Activated CD4-positive, alpha-beta T cell treated with anti-CD3 and anti-CD28 coated beads for 48 hours (primary cell): ENCODE results near the gene TMEM170A.
"Not testable (repeated sequence)": the region's sequence is repeated elsewhere in the genome, so short reads cannot be mapped to it uniquely, and the experiment has no call there.

Source experiments
- DNase-seq: peaks from one replicate; pipeline ENCODE4 v3.0.0-alpha.2; 2020

The TMEM170A gene

GRCh38 chr16:75464122-75464918 lies at the start of gene TMEM170A:
TMEM170A (minus strand) TSS chr16:75464689; CDS start chr16:75464600, 89 bp downstream.
- peak; percentile 100 for DNase-seq

GRCh38 chr16:75506574-75506973 lies 42.1 kb upstream of the TMEM170A start:
- no peak for DNase-seq

GRCh38 chr16:75506107-75506506 lies 41.6 kb upstream of the TMEM170A start:
- no peak for DNase-seq

GRCh38 chr16:75503801-75504200 lies 39.3 kb upstream of the TMEM170A start:
- DNase-seq, result no peak

GRCh38 chr16:75502916-75503605 lies 38.6 kb upstream of the TMEM170A start:
- DNase-seq, result no peak

- DNase-seq, result not testable (repeated sequence)
These were observed 37.3 kb upstream of the TMEM170A start for GRCh38 chr16:75501820-75502219.

- no peak for DNase-seq
These were observed 36.9 kb upstream of the TMEM170A start for GRCh38 chr16:75501359-75501758.

- DNase-seq, result not testable (repeated sequence)
These were observed 34.3 kb upstream of the TMEM170A start for GRCh38 chr16:75498605-75499322.

- no peak for DNase-seq
These were observed 33.1 kb upstream of the TMEM170A start for GRCh38 chr16:75497558-75497957.

- peak; percentile 25 for DNase-seq
These were observed 30.7 kb upstream of the TMEM170A start, which contains the start of gene CHST6 for GRCh38 chr16:75495076-75495674. CHST6 (minus strand) TSS chr16:75495441; CDS start chr16:75479828, 15,613 bp downstream.

GRCh38 chr16:75494661-75495075 lies 30.2 kb upstream of the TMEM170A start:
- no peak for DNase-seq

- DNase-seq, result no peak
These were observed 29.7 kb upstream of the TMEM170A start for GRCh38 chr16:75494184-75494583.

GRCh38 chr16:75491876-75492275 lies 27.4 kb upstream of the TMEM170A start:
- no peak for DNase-seq

- no peak for DNase-seq
These were observed 23.8 kb upstream of the TMEM170A start for GRCh38 chr16:75488322-75488721.

GRCh38 chr16:75486676-75487313 lies 22.3 kb upstream of the TMEM170A start:
- no peak for DNase-seq

- no peak for DNase-seq
These were observed 21.7 kb upstream of the TMEM170A start for GRCh38 chr16:75486014-75486675.

GRCh38 chr16:75485230-75486013 lies 20.9 kb upstream of the TMEM170A start:
- no peak for DNase-seq

- no peak for DNase-seq
These were observed 18.7 kb upstream of the TMEM170A start for GRCh38 chr16:75483222-75483621.

GRCh38 chr16:75482434-75483205 lies 18.1 kb upstream of the TMEM170A start:
- no peak for DNase-seq

- no peak for DNase-seq
These were observed 17.0 kb upstream of the TMEM170A start for GRCh38 chr16:75481475-75481874.
